SK-MEL-5 (cell line): ENCODE results near the gene CDHR2. TPM values are rescaled to one million over a fixed set of nuclear protein-coding genes. Genes with fewer than 3 reads are reported as not detected.
"Not testable (repeated sequence)": the region's sequence is repeated elsewhere in the genome, so short reads cannot be mapped to it uniquely, and the experiment has no call there.

ENCODE experiments used
- DNase-seq: peaks from one replicate; pipeline ENCODE4 v3.0.0-alpha.2; 2016; ENCODE audit warnings: low read depth, low spot score
- in situ Hi-C: cut with HindIII; loops from 2 replicates; pipeline ENCODE4 v1.10.0; 2016; ENCODE audit warnings: low sequenced_read_pairs, high pct_unique_total_duplicates, low pct_unique_long_range_greater_than_20kb
- total RNA-seq: library from RNA; depleted of rRNA; stranded (reverse); fragments of >200 nt; shearing (Covaris generic); gene quantifications from 2 replicates; pipeline ENCODE4 v1.2.3, GENCODE V29; 2014

Gene CDHR2
- total RNA-seq, 1 experiment from 2014 or later: not detected

GRCh38 chr5:176577312-176578176, 28.4 kb downstream of the CDHR2 start:
- no peak for DNase-seq
- in situ Hi-C loops: no loop called here

- in situ Hi-C loops: no loop called here
- DNase-seq: peak; percentile 21
Observed at GRCh38 chr5:176578391-176578808, 29.3 kb downstream of the CDHR2 start.

GRCh38 chr5:176579323-176579722, 30.2 kb downstream of the CDHR2 start:
- in situ Hi-C loops: no loop called here
- no peak for DNase-seq

DNA sequence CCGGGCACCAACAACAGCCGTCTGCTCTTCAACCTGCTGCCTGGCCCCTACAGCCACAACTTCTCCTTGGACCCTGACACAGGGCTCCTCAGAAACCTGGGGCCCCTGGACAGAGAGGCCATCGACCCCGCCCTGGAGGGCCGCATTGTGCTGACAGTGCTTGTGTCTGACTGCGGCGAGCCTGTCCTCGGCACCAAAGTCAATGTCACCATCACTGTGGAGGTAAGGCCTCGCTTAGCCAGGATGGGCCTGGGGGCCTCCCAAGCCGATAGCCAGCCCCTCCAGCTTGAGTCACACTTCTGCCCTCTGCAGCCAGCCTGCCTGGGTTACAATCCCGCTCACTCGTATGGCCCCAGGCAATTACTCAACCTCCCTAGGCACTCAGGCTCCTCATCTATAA, 32.2 kb downstream of the CDHR2 start:
- DNase-seq: no peak
- in situ Hi-C loops: no loop called here

GRCh38 chr5:176583076-176583475, 33.9 kb downstream of the CDHR2 start:
- in situ Hi-C loops: no loop called here
- no peak for DNase-seq

DNA sequence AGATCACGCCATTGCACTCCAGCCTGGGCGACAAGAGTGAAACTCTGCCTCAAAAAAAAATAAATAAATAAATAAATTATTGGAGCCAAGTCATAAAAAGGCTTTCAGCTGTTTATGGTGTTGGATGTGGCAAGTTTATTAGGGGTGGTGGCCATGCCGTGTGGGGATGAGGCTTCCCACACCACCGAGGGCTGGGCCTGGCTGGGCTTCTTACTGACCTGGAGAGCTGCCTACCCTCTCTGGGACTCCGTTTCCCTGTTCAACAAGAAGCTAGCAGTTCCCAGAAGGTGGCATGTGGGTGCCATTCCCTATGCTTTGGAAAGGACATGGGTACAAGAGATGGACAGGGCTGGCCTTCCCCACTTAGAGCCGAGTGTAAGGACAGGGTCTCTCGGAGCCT, 38.3 kb downstream of the CDHR2 start:
- in situ Hi-C loops: no loop called here
- no peak for DNase-seq

DNA sequence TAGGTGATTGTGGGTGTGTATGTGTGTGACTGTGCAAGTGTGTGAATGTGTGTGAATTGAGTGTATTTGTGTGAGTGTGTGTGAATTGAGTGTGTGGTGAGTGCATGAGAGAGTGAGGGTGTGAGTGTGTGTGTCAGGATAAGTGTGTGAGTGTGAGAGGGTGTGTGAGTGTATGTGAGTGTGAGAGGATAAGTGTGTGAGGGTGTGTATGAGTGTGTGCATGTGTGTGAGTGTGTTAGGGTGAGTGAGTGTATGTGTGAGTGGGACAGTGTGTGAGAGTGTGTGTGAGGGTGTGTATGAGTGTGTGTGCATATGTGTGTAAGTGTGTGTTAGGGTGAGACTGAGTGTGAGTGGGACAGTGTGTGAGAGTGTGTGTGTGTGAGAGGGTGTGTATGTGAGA, 39.2 kb downstream of the CDHR2 start:
- in situ Hi-C loops: no loop called here
- no peak for DNase-seq

DNA sequence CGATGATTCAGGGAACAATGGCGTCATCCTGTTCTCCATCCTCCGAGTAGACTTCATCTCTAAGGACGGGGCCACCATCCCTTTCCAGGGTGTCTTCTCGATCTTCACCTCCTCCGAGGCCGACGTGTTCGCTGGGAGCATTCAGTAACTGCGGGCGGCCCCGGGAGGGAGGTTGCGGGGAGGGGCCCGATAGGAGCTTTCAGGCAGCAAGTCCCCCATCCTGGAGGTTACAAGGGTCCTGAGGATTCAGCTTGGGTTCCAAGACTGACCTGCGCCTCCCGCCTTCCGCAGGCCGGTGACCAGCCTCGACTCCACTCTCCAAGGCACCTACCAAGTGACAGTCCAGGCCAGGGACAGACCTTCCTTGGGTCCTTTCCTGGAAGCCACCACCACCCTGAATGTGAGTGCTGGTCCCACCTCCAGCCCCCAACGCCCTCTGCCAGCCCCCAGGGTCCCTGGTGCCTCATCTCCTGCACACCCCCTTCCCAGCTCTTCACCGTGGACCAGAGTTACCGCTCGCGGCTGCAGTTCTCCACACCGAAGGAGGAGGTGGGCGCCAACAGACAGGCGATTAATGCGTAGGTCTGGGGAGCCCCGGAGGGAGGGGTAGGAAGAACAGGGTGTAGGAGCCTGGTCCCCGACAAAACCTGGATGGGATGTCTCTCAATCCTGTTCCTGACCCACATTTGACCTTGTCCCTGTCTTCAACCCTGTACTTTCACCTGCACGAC, 40.1 kb downstream of the CDHR2 start:
- no peak for DNase-seq
- in situ Hi-C loops: no loop called here

DNA sequence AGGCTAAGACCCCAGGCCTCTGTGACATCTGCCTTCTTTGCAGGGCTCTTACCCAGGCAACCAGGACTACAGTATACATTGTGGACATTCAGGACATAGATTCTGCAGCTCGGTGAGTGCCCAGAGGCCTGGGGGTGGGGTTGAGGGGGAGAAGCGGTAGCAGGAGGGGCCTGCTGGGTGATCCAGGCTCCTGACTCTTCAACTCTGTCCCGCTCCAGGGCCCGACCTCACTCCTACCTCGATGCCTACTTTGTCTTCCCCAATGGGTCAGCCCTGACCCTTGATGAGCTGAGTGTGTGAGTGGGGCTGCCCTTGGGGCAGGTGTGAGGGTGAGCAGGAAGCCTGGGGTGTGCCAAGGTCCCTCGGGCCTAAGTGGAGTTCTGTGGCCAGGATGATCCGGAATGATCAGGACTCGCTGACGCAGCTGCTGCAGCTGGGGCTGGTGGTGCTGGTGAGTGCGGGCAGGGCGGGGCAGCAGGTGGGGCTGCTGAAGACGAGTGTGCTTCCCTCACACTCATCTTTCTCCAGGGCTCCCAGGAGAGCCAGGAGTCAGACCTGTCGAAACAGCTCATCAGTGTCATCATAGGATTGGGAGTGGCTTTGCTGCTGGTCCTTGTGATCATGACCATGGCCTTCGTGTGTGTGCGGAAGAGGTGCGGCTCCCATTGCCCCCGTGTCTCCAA, 41.0 kb downstream of the CDHR2 start:
- DNase-seq: no peak
- in situ Hi-C loops: no loop called here

DNA sequence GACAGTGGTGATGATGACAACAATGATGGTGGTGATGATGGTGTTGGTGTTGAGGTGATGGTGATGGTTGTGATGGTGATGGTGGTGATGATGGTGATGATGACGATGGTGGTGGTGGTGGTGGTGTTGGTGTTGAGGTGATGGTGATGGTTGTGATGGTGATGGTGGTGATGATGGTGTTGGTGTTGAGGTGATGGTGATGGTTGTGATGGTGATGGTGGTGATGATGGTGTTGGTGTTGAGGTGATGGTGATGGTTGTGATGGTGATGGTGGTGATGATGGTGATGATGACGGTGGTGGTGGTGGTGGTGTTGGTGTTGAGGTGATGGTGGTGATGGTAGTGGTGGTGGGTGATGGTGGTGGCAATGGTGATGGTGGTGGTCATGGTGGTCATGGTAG, 42.5 kb downstream of the CDHR2 start:
- in situ Hi-C loops, DNase-seq: not testable (repeated sequence)

- in situ Hi-C loops: no loop called here
- no peak for DNase-seq
Observed at GRCh38 chr5:176592573-176592972, 43.4 kb downstream of the CDHR2 start.

DNA sequence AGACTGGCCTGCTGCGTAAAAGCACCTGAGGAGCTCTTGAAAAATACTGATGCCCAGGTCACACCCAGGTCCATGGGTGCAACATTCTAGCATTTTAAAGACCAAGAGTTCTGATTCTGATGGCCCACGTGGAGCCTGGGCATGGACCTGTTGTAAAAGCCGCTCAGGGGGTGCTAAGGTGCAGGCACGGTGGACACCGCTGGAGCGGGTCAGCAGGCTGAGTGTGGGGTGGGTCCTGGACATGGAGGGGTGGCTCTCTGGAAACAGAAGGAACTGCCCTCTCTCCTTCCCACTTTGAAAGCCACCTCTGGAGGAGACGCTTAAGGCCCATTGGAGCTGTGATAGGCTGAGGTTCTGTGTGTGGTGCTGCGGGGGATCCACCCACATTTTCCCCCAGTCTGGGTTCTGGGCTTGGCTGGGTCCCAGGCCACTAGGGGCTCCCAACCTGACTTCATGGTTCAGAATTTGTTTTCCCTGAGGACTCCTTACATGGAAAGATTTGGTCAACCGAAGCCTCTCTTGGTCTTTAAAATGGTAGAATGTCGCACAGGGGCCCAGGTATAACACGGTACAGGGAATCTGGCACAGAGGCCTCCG, 44.2 kb downstream of the CDHR2 start:
- no peak for DNase-seq
- in situ Hi-C loops: no loop called here

DNA sequence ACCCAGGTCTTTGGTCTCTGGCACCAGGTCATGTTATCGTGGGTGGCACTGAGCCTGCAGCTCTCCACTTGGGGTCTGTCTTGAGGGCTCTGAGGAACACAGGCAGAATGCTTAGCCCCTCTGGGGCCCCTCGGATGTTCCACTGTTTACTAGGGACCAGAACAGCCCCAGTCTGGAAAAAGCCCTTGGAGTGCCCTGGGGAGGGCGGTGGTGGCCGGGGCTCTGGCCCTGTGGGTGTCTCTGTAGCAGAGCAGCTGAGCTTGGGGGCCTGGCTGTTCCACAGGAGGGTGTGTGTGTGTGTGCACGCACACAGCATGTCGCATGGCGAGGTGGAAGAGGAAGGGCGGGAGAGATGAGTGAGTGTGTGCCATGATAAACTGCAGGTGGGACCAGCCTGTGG, 45.4 kb downstream of the CDHR2 start:
- in situ Hi-C loops: no loop called here
- no peak for DNase-seq

DNA sequence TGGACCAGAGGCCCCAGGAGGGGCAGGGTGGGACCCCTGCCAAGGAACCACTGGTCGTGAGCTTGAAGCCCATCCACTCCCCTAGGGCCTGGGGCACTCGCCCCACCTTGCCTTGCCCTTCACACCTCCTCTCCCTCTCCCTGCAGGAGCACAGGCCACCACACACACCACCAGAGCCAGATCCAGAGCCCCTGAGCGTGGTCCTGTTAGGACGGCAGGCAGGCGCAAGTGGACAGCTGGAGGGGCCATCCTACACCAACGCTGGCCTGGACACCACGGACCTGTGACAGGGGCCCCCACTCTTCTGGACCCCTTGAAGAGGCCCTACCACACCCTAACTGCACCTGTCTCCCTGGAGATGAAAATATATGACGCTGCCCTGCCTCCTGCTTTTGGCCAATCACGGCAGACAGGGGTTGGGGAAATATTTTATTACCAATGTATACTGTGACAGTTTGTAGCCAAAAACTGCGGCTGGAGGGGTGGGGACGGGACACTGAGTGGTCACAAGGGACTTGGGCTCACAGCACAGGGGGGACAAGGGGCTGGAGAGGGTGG, 46.3 kb downstream of the CDHR2 start:
- DNase-seq: no peak
- in situ Hi-C loops: no loop called here

GRCh38 chr5:176596069-176596644, 47.0 kb downstream of the CDHR2 start:
- in situ Hi-C loops: no loop called here
- no peak for DNase-seq

DNA sequence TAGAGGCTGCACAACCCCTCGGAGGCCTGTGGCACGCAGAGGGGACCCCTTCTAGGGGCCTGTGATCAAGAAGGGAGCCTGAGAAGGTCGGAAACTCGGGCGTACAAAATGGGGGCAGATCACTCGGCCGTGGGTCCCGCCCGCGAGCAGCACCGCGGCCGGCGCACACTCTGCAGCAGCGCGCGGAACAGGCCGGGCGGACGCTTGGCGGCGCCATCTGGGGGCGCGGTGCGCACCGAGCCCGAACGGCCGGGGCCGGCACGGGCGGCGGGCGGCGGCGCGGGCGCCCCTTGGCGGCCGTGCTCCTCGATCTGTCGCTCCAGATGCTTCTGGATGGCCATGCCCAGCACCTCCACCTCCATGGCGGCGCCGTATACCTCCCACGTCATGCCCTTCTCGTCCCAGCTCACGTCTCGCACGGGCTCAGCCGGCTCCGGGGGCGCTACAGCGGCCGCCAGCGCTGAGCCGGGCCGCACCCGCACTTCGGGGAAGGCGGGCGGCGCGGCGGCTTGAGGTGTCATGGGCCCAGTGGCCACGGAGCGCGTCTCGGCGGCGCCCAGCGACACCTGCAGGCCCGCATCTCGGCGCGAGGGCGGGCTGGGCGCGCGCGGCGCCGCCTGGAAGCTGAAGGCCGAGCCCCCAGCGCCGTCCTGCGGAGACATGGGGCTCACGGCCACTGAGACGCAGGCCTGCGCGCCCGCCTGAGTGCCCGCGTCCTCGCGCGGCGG, 47.7 kb downstream of the CDHR2 start:
- DNase-seq: no peak
- in situ Hi-C loops: no loop called here
